HL-60 (cell line): ENCODE results near the gene CHD5.

Experiments used
- DNase-seq, 2 experiments: peaks; one replicate each; pipeline ENCODE4 v3.0.0-alpha.2; 2010 to 2020; ENCODE audit warnings: low read depth in 1 of 2, low spot score in 1 of 2
- H3K27ac ChIP-seq: fragments of 250-450 bp; sonication (Bioruptor Pico); replicated peaks from 2 replicates; pipeline ENCODE4 v1.5.1; 2020; ENCODE audit warnings: mild to moderate bottlenecking, moderate library complexity
- H3K27me3 ChIP-seq: fragments of 250-450 bp; sonication (Bioruptor Pico); 2 replicates; pipeline ENCODE4 v1.5.1; 2021; ENCODE audit warnings: mild to moderate bottlenecking, moderate library complexity; ENCODE audit not compliant: insufficient read depth, poor library complexity, severe bottlenecking
- H3K4me3 ChIP-seq: replicated peaks from 2 replicates; pipeline ENCODE4 v1.5.1; 2011; ENCODE audit warnings: mild to moderate bottlenecking, control low read depth, low read length; ENCODE audit not compliant: insufficient read depth
- GABPA ChIP-seq: IDR thresholded peaks from 2 replicates; pipeline ENCODE4 v1.6.1; 2012; ENCODE audit warnings: low read depth
- POLR2AphosphoS5 ChIP-seq: IDR thresholded peaks from 2 replicates; pipeline ENCODE4 v1.6.1; 2012; ENCODE audit warnings: low read depth
- SPI1 ChIP-seq: IDR thresholded peaks from 2 replicates; pipeline ENCODE4 v1.6.1; 2012; ENCODE audit warnings: low read depth, mild to moderate bottlenecking, borderline replicate concordance
- TF ChIP-seq, protein P1 (sequence below): IDR thresholded peaks from one replicate; pipeline ENCODE4 v1.5.1; 2011; ENCODE audit warnings: low read length, control low read depth, inconsistent platforms; ENCODE audit not compliant: insufficient read depth
- TF ChIP-seq, protein P2 (sequence below): IDR thresholded peaks from 2 replicates; pipeline ENCODE4 v1.6.1; 2012; ENCODE audit warnings: low read depth; ENCODE audit not compliant: insufficient replicate concordance

The CHD5 gene

DNA sequence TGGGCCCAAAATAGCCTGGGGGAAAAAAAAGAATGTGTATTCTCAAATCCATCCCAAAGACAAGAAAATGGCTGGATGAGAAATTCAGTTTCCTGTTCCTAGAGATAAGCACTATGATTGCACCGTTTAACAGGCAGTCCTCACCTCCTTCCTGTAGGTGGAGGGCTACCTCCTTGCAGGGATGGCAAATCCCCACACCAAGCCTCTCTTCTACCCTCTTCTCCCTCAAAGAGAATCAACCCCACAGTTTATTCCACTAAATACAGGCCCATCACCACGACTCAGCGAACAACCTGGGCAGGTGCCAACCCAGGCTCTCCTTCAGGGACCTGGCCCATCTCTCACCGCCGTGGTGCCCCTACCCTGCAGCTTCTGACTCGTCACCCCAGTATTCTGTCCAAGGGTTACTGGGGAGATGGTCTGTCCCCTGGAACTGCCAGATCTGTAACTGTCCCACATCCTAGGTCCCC lies 3.4 kb upstream of the CHD5 start:
- Histone ChIP-seq H3K27ac (no peak overlapping the region), H3K27me3 (peaks cover 18% of the 10 kb centered on the region), H3K4me3 (no peak overlapping the region)
- DNase-seq: no peak
- TF ChIP-seq SPI1 (no peak), GABPA (no peak), POLR2AphosphoS5 (no peak)
- TF ChIP-seq, protein P1, sequence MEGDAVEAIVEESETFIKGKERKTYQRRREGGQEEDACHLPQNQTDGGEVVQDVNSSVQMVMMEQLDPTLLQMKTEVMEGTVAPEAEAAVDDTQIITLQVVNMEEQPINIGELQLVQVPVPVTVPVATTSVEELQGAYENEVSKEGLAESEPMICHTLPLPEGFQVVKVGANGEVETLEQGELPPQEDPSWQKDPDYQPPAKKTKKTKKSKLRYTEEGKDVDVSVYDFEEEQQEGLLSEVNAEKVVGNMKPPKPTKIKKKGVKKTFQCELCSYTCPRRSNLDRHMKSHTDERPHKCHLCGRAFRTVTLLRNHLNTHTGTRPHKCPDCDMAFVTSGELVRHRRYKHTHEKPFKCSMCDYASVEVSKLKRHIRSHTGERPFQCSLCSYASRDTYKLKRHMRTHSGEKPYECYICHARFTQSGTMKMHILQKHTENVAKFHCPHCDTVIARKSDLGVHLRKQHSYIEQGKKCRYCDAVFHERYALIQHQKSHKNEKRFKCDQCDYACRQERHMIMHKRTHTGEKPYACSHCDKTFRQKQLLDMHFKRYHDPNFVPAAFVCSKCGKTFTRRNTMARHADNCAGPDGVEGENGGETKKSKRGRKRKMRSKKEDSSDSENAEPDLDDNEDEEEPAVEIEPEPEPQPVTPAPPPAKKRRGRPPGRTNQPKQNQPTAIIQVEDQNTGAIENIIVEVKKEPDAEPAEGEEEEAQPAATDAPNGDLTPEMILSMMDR: no peak
- TF ChIP-seq, protein P2, sequence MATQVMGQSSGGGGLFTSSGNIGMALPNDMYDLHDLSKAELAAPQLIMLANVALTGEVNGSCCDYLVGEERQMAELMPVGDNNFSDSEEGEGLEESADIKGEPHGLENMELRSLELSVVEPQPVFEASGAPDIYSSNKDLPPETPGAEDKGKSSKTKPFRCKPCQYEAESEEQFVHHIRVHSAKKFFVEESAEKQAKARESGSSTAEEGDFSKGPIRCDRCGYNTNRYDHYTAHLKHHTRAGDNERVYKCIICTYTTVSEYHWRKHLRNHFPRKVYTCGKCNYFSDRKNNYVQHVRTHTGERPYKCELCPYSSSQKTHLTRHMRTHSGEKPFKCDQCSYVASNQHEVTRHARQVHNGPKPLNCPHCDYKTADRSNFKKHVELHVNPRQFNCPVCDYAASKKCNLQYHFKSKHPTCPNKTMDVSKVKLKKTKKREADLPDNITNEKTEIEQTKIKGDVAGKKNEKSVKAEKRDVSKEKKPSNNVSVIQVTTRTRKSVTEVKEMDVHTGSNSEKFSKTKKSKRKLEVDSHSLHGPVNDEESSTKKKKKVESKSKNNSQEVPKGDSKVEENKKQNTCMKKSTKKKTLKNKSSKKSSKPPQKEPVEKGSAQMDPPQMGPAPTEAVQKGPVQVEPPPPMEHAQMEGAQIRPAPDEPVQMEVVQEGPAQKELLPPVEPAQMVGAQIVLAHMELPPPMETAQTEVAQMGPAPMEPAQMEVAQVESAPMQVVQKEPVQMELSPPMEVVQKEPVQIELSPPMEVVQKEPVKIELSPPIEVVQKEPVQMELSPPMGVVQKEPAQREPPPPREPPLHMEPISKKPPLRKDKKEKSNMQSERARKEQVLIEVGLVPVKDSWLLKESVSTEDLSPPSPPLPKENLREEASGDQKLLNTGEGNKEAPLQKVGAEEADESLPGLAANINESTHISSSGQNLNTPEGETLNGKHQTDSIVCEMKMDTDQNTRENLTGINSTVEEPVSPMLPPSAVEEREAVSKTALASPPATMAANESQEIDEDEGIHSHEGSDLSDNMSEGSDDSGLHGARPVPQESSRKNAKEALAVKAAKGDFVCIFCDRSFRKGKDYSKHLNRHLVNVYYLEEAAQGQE: no peak

DNA sequence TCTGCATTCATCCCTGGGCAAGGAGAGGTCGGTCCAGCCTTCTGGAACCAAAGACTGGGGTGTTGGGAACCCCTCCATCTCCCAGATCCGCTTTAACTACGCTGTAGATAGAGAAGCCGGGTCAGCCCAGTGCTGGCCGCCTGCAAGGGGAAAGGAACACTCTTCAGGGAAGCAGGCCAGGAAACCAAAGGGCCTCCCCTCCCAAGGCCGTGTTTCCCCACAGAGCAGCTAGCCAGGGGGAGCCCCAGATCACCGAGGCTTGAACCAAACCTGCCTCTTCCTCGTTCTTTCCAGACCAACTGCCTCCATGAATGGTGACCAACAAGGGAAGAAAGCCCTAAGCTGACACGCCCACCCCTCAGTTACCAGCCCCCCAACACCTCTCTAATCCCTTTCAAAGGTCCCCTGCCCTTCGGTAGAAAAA lies 1.2 kb upstream of the CHD5 start:
- no peak overlapping the region for H3K4me3 ChIP-seq
- peaks cover 31% of the 10 kb centered on the region for H3K27me3 ChIP-seq
- H3K27ac ChIP-seq: no peak overlapping the region
- TF ChIP-seq, protein P1: no peak
- no peak for TF ChIP-seq GABPA
- DNase-seq: no peak

DNA sequence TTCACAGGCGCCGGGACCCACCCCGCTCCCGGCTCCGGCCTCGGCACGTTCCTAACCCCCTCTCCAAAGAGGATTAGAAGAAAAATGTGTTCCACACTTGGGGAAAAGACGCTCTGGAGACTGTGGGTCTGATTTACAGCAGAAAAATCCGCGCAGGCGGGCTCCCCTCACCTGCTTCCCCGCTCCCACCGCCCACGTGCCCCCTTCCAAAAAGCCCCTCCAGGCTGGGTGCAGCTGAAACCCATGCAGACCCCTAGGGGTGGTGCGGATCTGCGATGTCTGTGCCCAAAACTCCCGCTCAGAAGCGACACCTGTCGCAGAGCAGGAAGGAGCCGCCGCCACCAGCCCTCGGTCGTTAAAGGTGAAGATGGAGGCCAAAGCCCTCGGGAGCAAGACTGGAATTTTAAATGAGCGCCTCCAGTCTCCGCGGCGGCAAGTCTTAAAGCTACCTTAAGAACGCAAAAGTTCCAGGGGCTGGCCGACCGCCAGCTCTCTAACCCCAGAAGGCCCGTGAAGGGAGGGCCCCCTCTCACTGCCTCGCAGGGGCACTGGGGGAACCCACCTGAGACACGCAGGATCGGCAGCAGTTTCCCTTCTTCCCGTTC lies 688 bp upstream of the CHD5 start:
- DNase-seq: no peak

More for the DNA sequence above, 688 bp upstream of the CHD5 start:
- peaks cover 31% of the 10 kb centered on the region for H3K27me3 ChIP-seq
- H3K27ac ChIP-seq: no peak overlapping the region
- TF ChIP-seq, protein P2: no peak
- no peak for TF ChIP-seq POLR2AphosphoS5
- no peak for TF ChIP-seq GABPA
- TF ChIP-seq, protein P1: no peak
- TF ChIP-seq SPI1: no peak
- H3K4me3 ChIP-seq: no peak overlapping the region
